Effector CD8-positive, alpha-beta T cell (primary cell): Measurements from ENCODE around the gene ATP1B3.
A peak's percentile ranks its signal among the peaks of the same experiment; 100 is the strongest.
"Not testable (repeated sequence)": the region's sequence is repeated elsewhere in the genome, so short reads cannot be mapped to it uniquely, and the experiment has no call there.

Experiments used
- DNase-seq: peaks from one replicate; lab custom pipeline; 2025; lab: John Stamatoyannopoulos, UW

ATP1B3 gene

DNA sequence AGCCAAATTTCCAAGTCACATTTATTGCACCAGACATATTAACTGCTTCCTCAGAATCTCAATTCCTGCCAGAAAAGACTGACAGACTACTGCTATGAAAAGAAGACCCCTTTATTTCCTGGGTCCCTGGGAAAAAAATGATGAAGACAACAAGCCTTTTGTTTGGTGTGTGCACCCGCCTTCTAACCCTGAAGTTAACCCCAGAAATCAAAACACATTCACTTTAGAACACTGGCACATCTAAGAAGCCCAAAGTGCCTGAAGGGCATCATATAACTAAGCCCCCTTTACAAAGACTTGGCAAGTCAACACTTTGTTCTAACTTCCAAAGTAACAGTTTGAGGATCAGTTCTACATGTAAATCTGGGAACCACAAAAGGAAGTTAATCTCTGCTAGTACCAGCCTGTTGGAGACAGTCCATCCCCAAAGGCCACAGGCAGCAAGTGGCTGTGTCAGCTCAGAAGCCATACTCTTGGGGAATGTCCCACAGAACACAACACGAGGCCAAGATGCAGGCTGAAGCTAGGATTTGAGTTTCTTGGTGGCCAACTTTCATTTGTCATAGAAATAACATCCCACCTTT, 16.3 kb upstream of the ATP1B3 start:
- DNase-seq: no peak

- no peak for DNase-seq
These were observed 15.5 kb upstream of the ATP1B3 start for GRCh38 chr3:141860766-141861513.

- no peak for DNase-seq
These were observed 14.1 kb upstream of the ATP1B3 start for GRCh38 chr3:141862279-141862816.

GRCh38 chr3:141863491-141863890, 13.0 kb upstream of the ATP1B3 start:
- DNase-seq: no peak

- no peak for DNase-seq
These were observed 12.0 kb upstream of the ATP1B3 start for GRCh38 chr3:141864281-141864970.

GRCh38 chr3:141865101-141865500, 11.3 kb upstream of the ATP1B3 start:
- no peak for DNase-seq

DNA sequence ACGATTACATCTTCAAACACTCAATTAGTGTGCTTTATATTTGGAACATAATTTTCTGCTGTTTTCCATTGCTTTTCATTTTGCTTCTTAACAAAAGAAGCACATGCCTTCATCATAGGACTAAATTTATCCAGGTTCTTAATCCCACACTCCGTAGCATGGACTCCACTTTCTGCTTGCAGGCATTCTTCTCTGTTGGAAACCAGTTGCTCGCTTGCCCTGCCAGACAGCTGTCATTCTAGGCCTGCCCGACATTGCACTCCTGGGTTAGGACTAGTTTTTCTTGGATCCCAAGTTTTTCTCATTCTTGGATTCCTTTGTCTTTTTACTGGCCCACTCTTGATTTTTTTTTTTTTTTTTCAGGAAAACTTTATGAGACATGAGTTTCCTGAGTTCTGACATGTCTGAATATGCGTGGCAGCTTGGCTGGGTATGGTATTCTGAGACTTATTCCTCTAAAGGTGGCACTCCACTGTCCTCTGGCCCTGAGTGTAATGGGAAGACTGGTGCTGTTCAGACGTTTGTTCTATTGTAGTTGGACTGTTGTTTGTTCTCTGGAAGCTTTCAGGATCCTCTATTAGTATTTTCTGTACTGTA, 6.3 kb upstream of the ATP1B3 start:
- no peak for DNase-seq

DNA sequence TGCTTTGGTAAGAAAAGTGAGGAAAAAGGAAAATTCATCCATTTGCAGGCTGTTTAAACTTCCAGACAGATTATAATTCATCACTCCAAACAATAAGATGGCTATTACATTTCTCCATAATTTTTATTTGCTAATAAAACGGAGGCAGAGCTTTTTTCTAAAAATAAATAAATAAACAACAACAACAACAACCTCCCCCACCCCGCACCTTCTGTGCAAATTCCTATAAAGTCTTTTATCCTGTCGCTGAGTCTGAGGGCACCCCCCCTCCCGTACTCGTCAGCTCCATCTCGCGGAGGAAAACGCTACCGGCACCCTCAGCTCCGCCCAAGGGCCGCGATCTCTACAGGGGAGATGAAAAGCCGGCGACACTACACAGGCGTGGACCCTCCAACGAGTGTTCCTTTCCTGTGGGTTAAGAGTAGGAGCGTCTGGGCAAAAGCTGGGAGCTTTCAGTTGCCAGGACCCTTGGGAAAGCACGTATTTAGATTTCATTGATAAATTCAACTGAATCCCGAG, 1.0 kb upstream of the ATP1B3 start:
- peak; percentile 74 for DNase-seq

GRCh38 chr3:141875893-141876380, 506 bp upstream of the ATP1B3 start:
- DNase-seq: peak; percentile 72

- peak; percentile 12 for DNase-seq
These were observed 613 bp downstream of the ATP1B3 start for GRCh38 chr3:141876891-141877621.

DNA sequence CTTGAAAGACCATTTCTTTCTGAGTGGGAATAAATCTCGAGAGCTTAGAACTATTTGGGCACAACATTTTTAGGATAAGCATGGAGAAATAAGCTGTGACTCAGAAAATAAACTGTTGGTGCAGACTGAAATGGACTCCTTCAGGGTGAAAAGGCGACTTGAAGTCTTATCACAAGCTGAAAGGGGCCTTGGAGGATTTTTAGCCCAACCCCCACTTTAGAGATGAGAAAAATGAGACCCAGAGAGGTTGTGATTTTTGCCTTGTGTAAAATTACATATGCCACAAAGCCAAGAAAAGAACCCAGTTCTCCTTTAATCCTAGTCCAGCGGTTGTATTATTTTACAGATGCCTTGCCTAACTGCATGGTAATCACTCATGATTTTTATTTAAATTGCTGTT, 1.5 kb downstream of the ATP1B3 start:
- DNase-seq: no peak

DNA sequence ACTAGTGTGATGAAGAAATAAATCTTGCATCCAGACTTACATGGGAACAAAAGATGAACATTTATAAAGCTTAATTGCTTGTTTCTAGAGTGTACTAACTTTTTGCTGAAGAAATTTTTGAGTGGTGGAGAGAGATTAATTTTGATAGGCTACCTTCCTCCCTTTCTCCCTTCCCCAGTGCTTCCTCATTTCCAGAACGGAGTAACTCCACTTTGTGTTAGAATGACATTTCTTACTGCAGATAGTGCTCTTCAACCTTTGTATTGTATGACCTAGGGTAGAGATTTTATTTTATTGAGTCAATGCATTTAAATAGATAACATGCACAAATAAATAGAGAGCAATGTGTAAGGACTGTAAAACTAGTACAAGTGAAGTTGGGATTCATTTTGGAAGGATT, 1.9 kb downstream of the ATP1B3 start:
- no peak for DNase-seq

DNA sequence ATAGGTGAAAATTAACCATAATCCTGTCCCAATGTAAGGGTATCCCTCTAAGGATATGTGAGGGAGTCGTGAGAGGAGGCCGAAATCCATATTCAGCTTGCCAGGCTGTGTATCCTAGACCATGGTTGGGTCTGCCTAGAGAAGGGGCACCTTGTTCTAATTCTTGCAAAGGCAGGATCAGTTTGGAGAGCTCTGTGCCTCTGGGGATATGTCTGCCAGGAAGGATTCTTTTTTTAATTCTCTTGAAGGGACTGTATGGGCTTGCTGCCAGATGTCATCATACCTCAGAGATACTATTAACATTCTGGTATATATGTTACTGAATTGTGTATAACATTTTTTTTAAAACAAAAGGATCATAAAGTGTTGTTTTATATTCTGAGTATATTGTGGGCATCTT, 2.4 kb downstream of the ATP1B3 start:
- no peak for DNase-seq

DNA sequence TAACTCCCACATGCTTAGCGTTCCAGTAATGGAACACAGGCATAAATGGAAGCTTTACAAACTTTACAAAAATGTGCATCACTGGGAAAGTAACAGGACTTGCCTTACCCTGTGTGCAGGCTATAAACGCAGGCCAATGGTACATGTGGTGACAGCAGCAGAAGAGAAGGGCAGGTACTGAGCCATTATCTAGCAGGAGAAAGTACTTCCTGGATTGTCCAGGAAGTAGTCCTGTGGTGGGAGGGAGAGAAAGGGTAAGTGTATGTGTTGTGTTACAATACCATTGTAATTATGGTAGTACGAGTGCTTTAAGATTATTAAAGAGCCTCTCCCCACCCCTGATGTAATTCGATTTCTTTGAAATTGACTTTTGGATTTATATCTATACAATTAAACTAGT, 5.3 kb downstream of the ATP1B3 start:
- DNase-seq: no peak

DNA sequence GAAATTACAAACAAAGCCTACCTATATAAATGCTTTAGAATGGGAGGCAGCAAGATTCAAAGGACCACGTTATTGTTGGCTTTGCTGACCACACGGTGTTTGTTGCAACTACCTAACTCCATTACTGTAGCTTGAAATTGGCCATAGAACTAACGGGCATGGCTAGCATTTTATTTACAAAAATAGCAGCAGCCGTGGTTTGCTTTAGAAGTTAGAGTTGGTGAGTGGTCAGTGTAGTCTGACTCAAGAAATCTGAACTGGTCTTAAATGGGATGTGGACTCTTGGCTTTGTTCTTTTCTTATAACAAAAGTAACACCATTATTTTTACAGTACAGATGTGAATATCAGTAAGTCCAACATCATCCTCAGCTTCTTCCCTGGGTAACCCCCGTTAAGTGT, 10.6 kb downstream of the ATP1B3 start:
- no peak for DNase-seq

DNA sequence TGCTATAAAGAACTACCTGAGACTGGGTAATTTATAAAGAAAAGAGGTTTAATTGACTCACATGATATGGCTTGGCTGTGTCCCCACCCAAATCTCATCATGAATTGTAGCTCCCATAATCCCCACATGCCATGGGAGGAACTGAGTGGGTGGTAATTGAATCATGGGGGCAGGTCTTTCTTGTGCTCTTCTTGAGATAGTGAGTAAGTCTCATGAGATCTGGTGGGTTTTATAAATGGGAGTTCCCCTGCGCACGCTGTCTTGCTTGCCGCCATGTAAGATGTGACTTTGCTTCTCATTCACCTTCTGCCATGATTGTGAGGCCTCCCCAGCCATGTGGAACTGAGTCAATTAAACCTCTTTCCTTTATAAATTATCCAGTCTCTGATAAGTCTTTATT, 12.1 kb downstream of the ATP1B3 start:
- not testable (repeated sequence) for DNase-seq

DNA sequence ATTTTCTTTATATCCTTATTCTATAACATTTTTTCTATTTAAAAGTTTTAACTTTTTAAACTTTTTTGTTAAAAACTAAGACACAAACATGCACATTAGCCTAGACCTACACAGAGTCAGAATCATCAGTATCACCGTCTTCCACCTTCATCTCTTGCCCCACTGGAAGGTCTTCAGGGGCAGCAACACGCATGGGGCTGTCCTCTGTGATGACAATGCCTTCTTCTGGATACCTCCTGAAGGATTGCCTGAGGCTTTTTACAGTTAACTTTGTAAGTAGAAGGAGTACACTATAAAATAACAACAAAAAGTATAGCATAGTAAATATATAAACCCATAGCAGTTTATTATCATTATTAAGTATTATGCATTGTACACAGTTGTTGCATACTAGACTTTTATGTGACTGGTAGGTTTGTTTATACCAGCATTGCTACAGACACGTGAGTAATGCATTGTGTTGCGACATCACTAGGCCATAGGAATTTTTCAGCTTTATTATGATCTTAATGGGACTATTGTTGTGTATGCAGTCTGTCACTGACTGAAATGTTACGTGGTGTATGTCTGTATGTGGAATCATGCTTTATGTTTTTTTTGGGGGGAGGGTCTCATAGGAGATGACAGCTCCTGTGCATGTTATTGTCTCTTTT, 18.2 kb downstream of the ATP1B3 start:
- DNase-seq: no peak

DNA sequence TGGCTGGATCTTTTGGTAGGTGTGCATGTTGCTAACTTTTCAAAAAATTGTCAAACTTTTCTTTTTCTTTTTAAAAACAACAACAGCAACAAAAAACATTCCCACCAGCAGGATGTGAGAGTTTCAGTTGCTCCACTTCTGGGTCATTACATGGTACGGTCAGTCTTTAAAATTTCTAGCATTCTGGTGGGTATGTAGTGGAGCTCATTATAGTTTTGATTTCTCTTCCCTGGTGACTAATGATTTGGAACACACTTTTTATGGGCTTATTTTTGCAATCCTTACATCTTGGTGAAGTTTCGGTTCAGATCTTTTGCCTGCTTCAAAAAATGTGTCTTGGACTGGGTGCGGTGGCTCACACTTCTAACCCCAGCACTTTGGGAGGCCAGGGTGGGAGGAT, 19.3 kb downstream of the ATP1B3 start:
- DNase-seq: no peak

- no peak for DNase-seq
These were observed 22.5 kb downstream of the ATP1B3 start for GRCh38 chr3:141898908-141899307.

DNA sequence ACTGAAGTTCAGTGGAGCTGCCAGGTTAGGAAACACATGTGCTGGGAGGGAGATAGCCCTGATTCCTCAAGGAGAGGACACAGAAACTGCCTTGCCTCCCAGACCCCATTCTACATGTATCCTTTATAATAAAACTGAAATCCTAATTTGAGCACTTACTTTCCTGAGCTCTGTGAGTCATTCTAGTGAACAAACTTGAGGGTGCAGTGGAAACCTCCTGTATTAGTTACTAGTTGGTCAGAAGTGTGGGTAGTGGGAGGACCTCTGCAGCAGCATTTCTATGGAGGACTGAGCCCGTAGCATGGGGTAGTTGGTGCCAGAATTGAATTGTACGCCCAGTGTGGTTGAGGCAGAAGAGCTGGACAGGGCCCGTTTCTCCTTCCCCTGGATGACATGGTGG, 23.9 kb downstream of the ATP1B3 start:
- DNase-seq: no peak

GRCh38 chr3:141901914-141902313, 25.5 kb downstream of the ATP1B3 start:
- DNase-seq: no peak
